ENCODE results near the gene RRN3.
"Not testable (repeated sequence)": the region's sequence is repeated elsewhere in the genome, so short reads cannot be mapped to it uniquely, and the experiment has no call there.

The RRN3 gene

DNA sequence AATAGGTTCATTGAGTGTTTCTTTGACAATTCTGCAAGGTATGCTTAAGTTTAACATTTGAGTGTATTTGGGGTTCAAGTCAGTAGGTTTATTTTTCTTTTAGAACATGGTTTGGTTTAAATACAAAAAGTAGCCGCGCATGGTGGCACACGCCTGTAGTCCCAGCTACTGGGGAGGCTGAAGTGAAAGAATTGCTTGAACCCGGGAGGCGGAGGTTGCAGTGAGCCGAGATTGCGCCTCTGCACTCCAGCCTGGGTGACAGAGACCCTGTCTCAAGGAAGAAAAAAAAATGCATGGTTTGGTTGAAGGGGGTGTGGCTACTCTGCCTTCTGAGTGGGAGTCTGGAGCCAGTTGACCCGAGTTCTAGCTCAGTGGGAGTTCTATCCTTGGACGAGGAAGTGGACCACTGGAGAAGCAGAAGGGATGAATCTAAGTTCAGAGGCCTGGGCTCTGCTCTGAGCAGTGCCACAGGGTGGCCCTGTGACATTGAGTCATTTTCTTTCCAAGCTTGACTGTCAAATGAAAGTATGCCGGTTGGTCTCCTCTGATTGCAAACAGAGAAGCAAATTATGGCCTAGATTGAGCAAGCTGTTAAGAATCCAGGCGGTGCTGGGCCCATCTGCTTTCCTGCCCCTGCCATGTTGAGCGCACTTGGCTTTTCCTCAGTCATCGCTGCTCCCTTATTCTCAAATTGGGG lies 70.5 kb downstream of the RRN3 start:
- DNase-seq (ENCODE audit: insufficient read length, low spot score); FAIRE-seq: not testable (repeated sequence)

DNA sequence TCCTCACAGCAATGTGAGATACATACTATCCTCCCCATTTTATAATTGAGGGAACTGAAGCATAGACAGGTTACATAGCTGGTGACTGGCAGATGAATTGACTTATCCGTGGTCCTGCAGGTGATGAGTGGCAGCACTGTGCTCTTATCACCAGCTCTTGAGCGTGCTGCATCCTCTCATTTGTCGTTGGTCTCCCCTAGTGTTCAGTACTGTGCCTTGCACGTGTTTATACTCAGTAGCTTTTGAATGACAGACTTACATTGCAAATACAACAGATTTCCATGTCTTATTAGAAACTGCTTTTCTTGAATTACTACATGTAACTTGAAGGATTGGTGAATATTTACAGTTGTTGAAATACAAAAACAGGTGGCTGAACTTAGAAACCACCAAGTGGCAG lies 71.9 kb downstream of the RRN3 start:
- not testable (repeated sequence) for DNase-seq (ENCODE audit: insufficient read length, low spot score)
- FAIRE-seq = peak; percentile 80

DNA sequence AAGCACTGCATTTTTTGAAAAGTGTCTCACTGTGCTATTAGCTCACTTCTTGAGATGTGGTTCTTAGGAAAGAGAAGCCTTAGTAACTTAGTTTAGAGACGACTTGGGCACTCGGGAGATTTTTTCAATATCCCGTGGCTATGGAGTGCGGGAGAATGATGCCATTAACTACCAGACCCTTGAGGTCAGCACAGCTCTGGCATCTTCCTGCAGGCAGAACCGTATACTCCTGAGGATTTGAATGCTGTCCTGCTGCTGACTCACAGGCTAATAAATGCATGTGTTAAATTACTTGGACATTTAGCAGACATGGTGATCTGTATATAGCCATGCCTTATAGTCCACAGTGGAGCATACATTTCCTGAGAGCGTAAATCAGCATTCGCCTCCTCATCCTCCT lies 72.6 kb downstream of the RRN3 start:
- FAIRE-seq; DNase-seq (ENCODE audit: insufficient read length, low spot score): not testable (repeated sequence)

DNA sequence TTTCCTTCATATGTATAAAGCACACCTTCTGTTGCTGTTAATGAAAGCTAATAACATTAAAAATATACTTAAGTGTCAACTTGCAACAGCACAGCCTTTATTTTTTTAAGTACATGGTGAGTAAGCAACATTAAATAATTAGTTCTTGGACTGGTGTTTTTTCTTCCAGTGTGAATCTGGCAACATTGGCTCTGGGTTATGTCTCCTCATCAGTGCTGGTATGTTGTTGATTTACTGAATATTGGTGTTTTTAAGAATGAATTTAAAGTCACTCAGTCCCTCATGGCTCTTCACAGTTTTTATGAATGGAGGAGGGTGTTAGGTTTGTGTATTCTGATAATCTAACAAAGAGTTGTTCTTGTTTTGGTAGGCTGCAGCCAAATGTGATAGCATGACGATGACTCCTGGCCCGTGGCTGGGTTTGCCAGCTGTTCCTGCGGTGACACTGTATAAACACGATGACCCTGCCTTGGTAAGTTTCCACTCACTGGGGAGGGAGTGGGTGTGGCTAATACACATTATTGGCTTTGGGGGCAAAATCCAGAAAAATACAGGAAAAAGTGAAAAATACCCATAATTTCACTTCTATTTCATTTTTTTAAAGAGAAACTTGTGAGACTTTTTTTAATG lies 77.0 kb downstream of the RRN3 start:
- DNase-seq (ENCODE audit: insufficient read length, low spot score); FAIRE-seq: not testable (repeated sequence)

DNA sequence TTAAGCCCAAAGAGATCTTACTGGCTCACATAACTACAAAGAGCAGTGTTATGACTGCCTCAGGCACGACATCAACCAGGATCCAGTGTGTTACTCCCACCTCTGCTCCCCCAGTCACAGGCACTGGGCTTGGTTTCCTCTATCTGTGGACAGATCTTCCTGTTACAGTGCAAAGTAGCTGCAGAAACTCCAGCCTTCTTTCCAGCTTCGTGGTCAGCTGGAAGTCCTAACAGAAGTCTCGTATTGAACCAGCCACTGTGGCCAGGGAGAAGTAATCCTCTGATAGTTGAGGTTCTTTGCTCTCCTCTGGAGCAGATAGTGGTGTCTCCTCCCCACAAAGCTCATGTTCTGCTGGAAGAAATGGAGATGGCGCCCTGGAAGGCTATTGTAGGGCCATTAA lies 77.7 kb downstream of the RRN3 start:
- not testable (repeated sequence) for DNase-seq (ENCODE audit: insufficient read length, low spot score); FAIRE-seq

DNA sequence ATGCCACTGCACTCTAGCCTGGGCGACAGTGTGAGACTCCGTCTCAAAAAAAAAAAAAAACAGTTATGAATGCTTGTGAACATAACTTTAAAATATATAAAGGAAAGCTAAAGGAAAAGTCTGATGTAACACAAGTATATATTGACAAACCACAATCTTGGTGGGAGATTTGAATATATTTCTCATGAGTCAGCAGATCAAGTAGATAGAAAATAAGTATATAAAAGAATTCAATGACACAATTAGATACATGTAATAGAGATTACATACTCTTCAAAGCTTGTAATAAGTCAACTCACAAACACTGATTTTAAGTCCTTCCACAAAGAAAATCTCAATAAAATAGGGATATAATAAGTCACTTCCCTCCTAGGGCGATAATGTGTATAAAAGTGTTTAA lies 78.4 kb downstream of the RRN3 start:
- DNase-seq (ENCODE audit: insufficient read length, low spot score); FAIRE-seq: not testable (repeated sequence)

DNA sequence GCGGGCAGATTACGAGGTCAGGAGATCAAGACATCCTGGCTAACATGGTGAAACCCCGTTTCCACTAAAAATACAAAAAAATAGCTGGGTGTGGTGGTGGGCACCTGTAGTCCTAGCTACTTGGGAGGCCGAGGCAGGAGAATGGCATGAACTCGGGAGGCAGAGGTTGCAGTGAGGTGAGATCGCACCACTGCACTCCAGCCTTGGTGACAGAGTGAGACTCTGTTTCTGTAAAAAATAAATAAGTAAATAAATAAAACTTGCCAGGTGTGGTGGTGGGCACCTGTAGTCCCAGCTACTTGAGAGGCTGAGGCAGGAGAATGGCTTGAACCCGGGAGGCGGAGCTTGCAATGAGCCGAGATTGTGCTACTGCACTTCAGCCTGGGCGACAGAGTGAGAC lies 81.1 kb downstream of the RRN3 start:
- not testable (repeated sequence) for FAIRE-seq; DNase-seq (ENCODE audit: insufficient read length, low spot score)

Data from GM12891 (cell line).